Myocyte (in vitro differentiated cells): ENCODE measurements around the gene PTGR1. TPM values are rescaled to one million over a fixed set of nuclear protein-coding genes. Genes with fewer than 3 reads are reported as not detected.

Experiments used
- DNase-seq: peaks from one replicate; pipeline ENCODE4 v3.0.0-alpha.2; 2012; ENCODE audit warnings: low read depth
- total RNA-seq: library from RNA; depleted of rRNA; stranded (reverse); fragments of >200 nt; gene quantifications from 2 replicates; pipeline ENCODE4 v1.2.3, GENCODE V29; 2014

Gene PTGR1
- total RNA-seq, 1 donor from 2014 or later = 56.4 TPM

GRCh38 chr9:111542497-111543254 is 56.8 kb downstream of the PTGR1 start:
- no peak for DNase-seq

- DNase-seq = no peak
These were observed 66.2 kb downstream of the PTGR1 start for GRCh38 chr9:111533099-111533790.

DNA sequence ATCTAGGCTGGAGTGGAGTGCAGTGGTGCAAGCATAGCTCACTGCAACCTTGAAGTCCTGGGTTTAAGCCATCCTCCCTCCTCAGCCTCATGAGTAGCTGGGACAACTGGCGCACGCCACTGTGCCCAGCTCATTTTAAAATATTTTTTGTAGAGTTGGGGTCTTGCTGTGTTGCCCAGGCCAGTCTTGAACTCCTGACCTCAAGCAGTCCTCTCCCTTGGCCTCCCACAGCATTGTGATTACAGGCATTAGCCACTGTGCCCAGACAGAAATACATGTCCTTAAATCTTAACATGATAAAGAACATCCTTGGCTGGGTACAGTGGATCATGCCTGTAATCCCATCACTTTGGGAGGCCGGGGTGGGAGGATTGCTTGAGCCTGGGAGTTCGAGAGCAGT is 67.7 kb downstream of the PTGR1 start:
- no peak for DNase-seq

DNA sequence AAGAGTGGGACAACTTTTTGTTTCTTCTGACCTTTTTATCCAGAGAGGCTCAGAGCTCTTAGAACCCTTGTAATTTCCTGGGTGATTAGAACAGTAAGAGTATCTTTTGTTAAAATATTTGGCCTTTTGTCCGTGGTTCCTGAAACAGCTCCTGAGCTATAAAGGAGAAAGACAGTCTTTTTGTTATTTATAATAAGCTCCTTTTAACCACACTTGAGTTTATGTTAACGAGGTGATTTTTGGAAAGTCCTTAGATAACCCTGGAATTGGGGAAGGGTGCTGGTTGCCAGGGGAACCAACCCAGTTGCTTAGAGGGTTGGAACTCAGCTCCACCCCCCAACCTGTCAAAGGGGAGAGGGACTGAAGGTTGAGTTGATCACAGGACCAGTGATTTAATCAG is 69.7 kb downstream of the PTGR1 start:
- no peak for DNase-seq

- DNase-seq = no peak
These were observed 72.1 kb downstream of the PTGR1 start for GRCh38 chr9:111527347-111527746.

- DNase-seq = peak; percentile 74
These were observed 74.1 kb downstream of the PTGR1 start, which contains the start of gene ZNF483 for GRCh38 chr9:111525056-111525977. Gene ZNF483, plus strand, starts transcription at chr9:111525179. Its CDS starts 2,217 bp downstream, at chr9:111527396.

DNA sequence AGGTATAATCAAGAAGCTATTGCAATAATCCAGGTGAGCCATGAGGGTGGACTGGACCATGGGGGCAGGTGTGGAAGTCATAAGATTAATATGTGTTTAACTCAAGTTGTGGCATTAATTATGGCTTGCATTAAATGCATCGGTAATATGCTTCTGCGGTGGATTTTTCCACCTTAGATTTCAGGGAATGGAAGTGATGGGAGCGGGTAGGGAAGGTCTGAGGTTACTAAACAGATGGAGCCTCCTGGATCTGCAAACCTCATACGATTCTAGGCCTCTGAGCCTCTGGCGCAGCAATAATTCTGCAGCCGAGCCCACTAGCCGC is 74.8 kb downstream of the PTGR1 start:
- DNase-seq = no peak

GRCh38 chr9:111516061-111516465 is 83.4 kb downstream of the PTGR1 start:
- DNase-seq = no peak

- DNase-seq = no peak
These were observed 84.5 kb downstream of the PTGR1 start for GRCh38 chr9:111514967-111515366.

Other genes with a start within 250 kb of the PTGR1 start
- 94.3 and 98.0 TPM in 2 replicates for gene ECPAS, start 115.3 kb downstream of the PTGR1 start, total RNA-seq
- gene ZNF483, start 74.5 kb downstream of the PTGR1 start, total RNA-seq = 1.2 TPM in 2 replicates
- 8.5 and 9.3 TPM in 2 replicates for gene DNAJC25, start 31.7 kb upstream of the PTGR1 start, total RNA-seq
- 62.6 and 64.2 TPM in 2 replicates for gene GNG10, start 62.0 kb upstream of the PTGR1 start, total RNA-seq
- not detected in 2 replicates for gene SHOC1, start 195.3 kb upstream of the PTGR1 start, total RNA-seq